GM19025 (cell line): Measurements from ENCODE around the gene ISL1.

Experiments used
- ATAC-seq: cut with Tn5 transposase; IDR thresholded peaks from one replicate; pipeline ENCODE4 v1.9.1; 2021; ENCODE audit warnings: mild to moderate bottlenecking, low read depth, moderate library complexity; ENCODE audit not compliant: unreplicated experiment

Gene ISL1

DNA sequence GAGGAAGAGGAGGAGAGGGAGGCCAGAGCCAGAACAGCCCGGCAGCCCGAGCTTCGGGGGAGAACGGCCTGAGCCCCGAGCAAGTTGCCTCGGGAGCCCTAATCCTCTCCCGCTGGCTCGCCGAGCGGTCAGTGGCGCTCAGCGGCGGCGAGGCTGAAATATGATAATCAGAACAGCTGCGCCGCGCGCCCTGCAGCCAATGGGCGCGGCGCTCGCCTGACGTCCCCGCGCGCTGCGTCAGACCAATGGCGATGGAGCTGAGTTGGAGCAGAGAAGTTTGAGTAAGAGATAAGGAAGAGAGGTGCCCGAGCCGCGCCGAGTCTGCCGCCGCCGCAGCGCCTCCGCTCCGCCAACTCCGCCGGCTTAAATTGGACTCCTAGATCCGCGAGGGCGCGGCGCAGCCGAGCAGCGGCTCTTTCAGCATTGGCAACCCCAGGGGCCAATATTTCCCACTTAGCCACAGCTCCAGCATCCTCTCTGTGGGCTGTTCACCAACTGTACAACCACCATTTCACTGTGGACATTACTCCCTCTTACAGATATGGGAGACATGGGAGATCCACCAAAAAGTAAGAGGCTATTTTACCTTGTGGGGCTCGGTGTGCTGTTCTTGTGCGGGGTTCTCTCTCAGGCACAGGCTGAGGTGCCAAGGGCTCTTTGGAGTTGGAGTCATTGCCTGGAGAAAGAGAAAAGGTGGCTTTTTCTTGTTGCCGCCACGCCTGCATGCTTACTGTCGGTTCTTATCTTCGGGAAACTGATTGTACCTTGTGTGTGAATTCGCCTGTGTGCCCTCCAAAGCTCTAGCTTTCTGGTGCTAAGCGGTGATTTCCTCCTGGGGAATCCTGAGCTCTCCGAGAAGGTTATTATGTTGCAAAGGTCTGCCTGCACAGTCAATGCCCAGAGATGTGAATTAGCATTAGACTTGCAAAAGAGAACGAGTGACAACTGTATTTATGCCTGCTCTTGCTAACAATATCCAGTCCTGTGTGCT is at the start of gene ISL1:
TSS of gene ISL1 (plus strand) at position 318 of the 991 bp plus-strand sequence. CDS start at position 542, 224 bp downstream.
- no peak for ATAC-seq

DNA sequence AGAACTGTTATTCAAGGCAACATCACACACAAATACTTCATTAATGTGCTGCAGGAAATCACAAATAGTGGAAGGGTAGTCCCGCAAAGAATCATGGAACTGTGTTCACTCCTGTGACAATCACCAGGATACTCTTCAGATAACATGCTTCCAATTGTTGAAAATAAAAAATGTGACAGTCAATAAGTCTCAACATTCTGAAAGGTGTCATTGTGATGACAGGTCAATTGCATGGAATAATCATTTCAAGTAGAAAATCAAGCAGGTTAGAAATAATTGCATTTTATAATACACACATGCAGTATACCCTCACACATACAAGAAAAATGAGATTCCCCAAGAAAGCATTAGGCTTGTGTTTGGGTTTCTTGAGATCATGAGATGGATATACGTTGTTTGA is 46.4 kb upstream of the ISL1 start:
- ATAC-seq, result no peak

DNA sequence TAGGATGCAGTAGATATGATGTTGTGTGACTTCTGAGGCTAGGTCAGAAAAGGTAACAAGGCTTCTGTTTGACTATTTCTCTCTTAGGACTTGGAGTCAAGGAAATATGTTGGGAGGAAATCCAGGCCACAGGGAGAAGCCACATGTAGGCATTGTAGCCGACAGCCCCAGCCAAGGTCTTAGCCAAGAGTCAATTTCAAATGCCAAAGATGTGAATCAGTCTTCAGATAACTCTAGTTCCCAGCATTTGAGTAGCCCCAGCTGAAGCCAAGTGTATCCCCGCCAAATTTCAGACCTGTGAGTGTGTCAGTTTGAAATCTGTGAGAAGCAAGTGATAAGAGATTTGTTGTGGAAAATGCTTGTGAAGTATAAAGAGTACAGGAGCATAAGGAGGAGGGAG is 38.1 kb upstream of the ISL1 start:
- no peak for ATAC-seq

DNA sequence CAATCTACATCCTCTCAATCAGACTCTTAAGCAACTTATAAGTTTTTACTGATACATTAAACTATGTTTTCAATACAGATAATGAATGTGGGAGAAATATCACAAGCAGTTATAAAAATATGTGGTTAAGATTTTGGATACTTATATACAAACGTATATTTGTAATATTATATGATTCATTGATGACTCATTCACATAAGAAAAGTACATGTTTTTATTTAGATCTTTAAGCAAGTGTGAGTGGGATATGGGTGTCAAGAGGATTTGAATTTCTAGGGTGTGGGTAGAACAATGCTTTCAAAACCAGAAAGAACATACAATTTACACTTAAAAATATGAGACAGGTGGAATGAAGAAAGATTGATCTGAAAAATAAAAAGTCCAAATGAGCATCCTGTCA is 36.1 kb upstream of the ISL1 start:
- ATAC-seq, result no peak

DNA sequence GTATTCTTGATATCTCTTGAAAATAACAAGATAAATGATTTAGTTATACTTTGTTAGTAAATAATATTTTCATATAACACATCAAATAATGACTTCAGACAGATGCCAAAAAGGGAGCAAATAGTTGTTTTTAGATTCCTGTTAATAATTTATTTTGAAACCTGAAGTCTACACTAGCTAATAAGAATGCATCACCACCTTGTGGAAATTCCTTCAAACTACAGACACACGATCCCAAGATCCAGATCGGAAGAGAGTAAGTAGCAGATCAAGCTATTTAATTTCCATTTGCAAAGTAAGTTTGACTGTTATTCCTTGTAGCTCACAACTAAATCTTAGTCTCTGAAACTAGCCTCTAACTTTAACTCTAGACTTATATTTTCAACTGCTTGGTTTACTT is 35.5 kb upstream of the ISL1 start:
- ATAC-seq, result no peak

DNA sequence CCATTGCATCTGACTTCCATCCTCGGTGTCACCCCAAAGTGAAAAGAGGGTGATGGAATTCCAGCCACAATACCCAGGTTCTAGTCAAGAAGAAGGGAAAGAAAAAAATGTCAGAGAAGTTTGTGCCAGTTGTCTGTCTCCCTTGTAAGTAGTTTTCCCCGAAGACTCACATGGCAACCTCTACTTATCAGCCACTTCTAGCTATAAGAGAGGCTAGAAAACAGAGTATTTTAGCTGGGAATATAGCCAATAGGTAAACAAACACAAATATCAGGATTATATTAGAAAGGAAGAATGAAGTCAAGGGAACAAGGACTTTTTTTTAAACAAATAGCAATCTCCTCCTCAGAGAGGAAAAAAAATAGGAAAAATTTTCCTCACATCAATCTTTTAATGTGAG is 12.2 kb upstream of the ISL1 start:
- no peak for ATAC-seq

DNA sequence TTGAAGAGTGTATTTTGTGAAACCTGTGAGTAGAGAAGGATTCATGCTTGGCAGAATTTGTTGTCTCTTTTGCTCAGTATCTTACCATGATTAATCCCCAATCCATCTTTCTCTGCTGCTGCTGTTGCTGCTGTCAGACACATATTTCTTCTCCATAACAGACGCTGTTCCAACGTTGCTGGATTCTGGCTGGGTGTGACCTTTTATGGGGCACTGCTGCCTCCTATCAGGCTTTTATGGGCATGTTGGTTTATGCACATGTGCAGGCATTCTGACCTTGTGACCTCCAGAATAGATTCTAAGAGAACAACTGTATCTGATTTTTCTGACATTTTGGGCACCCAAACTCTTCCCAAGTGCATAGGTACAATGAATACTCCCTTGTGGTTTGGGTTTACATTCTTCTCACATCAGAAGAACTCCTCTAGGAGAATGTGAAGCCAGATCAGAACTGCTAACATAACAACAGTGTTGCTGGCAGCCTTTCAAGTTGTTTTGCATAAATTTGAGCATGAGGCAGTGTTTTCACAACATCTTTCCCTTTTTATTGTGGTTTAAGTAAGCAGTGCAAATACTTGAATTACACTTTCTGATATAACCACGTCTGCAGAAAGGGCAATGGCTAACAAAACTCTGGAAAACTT is 9.2 kb upstream of the ISL1 start:
- ATAC-seq, result no peak

DNA sequence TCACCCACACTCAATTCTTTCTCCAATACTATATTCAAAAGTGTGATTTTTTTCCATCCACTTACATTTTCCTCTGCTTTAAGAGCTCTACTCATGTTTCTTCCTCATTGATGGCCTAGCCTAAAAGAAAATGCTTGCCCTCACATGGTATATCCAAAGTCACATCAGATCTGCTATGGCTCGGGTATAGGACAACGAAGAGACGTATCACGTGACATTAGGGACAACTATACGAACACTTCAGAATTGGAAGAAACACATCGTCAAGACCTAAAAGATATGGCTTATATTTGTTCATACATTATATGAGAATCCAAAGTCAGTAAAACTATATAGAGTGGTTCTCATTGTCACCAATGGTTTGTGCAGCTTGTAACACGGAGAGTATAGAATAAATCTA is 8.2 kb upstream of the ISL1 start:
- no peak for ATAC-seq

DNA sequence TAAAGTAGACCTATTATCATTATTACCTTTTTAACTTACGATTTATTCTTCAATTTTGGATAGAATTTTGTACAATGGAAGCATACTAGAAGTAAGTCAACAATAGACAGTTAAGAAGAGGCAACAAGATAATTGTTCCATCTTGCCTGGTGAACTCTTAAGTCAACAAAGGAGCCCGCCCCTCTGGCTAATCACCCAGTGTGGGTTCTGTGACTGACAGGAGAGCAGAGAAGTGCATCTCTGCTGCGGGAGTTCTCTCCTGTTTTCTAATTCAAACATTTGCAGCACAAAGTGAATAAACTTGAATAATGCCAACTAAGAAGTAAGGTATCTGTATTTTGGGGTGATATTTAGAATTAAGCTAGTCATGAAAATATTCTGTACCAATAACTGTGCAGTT is 6.7 kb upstream of the ISL1 start:
- ATAC-seq, result no peak

DNA sequence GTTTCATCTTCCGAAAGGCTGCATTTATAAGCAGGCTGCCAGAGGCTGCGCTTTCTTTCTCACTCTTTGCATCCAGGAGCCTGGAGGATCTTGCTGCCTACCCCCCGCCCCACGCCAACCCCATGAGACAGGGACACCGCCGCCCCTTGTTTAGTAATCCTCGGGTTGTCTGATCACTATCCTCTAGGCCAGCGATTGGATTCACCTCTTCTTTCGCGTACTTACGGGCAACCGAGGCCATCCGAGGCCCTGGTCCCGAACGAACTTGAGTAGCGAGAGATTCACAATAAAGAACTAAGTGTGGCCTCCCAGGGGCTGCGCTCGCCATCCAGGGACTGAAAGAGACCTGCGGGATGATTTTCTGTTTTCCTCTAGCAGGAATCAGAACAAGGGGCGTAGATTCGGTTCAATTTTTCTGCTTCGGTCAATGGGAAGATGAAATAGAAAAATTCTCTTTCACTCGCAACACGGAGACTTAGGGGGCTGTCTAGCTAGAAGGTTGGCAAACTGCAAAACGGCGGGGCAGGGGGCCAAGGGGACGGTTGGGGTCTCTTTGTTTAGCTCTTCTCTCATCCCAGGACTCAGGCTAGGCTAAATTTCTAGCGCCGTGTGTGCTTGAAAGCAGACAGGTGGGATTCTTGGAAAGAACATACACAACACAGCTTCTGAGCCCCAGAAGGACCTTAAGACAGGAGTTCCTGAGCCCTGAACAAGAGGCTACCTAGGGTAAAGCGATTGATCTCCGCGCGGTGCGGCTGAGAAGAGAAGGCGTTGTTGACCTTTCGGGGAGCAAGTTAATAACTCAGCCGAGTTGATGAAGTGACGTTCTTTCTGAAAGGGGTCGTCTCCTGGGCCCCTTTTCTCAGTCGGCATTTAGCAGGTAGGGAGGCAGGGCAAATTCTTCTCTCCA is 5.8 kb upstream of the ISL1 start:
- ATAC-seq, result no peak

DNA sequence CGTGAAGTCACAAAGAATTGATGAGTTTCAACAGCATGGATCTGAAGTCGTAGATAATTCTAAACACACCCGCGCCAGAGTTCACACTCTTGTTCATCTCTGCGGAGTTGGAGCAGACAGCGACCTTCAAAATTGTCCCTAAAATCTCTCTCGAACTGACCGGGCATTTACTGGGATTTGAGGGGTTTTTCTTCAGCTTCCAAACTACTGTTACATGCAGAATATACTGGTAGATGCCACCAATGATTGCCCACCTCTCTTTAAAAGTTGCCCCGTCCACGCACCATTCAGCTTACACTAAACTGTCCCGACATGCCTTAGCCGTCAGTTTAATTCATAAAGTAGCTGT is 5.2 kb upstream of the ISL1 start:
- ATAC-seq, result no peak

DNA sequence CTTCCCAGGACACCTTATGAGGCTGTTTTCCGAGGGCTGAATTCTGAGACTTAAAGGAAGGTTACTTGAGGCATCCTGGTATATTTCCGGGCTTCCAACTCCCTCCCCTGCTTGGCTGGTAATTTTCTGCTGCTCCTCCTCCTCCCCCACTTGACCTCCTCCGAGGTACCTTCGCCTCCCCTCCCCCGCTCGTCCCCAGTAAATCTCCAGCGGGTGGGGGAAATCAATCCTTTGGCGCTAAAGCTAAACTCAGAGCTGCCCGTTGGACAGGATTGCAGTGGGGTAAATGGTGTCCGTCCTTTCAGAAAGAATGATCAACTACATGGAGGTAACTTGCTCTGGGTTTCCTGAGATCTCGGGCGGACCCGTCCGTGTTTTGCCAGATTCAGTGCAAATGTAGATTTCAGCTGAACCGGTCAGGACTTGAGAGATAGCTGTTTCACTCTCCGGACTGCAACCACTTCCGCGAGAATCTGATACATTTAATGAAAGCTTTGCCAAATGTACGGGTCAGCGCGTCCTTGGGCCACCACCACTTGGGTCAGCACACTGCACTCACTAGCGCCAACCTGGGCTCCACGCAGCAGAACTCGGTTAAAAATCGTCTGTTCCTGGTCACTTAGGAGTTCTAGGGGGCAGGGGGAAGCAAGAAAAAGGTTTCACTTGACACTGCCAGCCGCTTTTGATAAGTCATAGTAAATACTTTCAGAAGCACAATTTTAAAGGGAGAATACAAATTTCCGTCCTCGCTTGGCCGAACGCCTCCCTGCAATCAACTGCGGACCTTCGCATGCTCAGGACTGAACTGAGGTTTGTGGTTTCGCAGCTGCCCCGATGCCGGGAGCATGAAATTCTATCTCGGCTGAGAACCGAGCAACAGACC is 4.6 kb upstream of the ISL1 start:
- no peak for ATAC-seq

DNA sequence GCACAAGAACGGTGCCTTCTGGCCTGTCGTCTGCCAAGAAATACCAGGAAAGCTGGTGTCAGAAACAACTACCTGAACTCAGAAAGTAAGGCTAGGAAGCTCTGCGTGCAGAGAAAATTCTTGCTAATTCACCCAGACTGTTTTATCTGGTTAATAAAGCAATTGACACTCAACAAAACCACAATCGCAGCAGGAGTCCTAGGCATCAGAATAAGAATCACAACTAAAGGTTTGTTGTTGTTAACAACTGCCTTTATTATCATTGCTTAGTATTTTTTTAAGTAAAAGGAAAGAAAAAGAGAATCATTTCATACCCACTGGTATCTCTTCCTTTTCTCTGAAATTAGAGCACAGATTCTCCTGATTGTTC is 3.9 kb upstream of the ISL1 start:
- ATAC-seq, result no peak

DNA sequence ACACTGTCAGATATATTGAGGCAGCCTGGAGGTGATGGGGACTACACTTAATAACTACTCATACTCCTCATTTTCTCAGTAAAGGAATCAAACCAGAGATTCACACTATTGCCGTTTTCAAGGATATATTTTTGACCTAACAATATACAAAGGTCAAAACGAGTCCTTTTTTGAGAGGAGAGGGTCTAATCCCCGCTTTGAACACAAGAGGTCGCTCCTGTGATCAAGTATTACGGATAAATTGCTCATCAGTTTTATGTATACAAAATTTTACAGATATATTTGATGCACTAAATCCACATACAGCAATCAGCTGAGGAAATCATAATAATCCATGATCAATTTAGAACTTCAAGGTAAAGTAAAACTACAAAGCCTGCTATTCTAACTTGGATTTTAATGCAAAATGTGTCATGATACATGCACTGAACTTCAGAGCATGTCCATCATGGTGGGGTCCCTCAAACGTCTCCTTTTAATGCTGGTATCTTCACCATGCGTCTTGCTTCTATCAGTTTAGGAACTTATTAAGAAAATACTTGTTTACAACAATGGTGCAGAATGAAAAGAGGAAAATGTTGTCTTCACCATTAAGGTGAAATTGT is 2.5 kb upstream of the ISL1 start:
- no peak for ATAC-seq

DNA sequence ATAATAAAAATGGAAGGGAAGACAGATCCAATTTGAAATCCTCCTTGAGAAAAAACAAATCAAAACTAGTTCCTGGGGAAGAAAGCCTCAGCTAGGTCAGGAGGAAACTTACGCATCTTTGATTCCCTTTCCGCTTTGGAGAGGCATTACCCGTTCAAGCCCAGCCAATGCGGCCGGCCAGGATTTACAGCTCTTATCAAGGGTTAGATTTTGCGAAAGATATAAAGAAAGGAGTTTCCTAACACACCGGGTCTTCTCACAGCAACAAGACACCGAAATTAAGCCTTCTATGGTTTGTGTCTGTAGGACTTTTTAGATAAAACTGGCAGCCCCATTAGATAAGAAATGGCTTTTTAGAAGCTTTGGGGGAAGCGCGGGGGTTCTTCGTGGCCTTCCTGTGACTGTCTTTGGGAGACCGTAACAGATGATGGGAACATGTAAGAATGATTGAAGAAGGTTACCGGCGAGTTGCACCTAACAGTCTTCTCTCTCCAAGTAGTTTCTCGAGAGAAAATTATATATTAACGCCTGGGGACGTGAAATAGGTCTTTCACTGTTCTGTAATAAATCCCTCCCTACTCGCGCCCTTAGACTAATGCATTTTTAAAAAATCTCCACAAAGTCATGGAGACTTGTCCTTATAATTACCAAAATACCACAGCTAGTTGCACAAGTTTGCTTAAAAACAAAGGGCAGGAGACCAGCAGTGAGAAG is 1.3 kb upstream of the ISL1 start:
- no peak for ATAC-seq

DNA sequence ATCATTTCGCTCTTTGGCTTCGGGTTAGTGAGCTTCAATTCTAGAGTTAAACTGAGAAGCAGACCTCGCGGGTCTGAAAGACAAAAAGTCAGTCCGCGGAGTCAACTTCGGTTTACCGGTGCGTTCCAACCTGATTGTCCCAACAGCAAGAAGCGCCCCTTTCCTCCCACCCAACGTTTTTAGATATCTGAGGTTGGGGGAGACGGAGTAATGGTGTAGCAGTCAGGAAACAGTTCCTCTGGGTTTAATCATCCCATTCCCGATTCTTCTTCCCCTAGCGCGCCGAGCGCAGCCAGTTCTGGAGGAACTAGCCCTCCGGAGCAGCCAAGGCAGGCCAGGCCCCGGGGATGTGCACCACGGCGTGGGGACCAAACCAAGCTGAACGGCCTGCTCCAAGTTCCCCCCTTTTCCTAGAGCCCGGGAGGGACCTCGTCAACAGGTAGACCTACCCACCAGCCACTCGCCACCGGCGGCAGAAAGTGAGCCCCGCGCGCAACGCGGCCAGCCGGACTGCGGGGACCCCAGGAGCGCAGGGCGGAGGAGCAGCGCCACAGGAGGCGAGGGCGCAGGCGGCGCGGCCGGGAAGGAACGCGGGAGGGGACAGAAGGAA is 622 bp upstream of the ISL1 start:
- no peak for ATAC-seq

DNA sequence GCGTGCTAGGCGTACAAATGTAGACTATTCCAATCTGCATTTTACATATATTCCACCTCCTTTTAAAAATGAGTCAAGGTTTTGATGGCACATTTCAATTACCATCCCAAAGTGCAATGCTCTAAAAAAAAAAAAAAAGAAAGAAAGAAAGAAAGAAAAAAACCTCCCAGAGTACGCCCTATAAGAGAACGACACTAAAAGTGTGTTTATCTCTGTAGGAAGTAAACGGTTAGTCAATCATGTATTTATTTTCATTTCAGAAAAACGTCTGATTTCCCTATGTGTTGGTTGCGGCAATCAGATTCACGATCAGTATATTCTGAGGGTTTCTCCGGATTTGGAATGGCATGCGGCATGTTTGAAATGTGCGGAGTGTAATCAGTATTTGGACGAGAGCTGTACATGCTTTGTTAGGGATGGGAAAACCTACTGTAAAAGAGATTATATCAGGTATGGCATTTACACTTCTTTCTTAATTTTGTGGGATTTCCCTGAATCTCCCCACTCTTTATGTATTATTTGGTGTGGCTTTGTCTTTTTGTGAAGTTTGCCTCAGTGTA is 1.1 kb downstream of the ISL1 start:
- no peak for ATAC-seq

DNA sequence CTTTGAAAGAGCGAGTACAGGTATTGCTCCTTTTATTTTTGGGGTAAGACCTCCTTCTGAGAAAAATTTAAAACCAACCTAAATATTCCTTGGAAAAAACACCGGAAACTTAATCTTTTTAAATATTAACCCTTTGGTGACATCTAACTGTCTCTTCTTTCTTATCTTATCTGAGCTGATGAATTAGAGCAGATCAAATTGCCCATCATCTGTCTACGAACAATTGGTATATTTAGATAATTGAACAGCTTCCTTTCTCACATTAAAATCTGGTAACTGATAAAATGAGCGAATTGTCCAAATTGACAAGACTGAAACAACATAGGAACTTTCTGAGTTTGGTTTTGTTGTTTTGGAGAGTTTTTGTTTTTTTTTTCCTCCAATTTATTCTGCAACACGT is 2.0 kb downstream of the ISL1 start:
- no peak for ATAC-seq
